GM19043 (cell line): ENCODE results near the gene SVOPL.

Experiments used
- ATAC-seq: cut with Tn5 transposase; IDR thresholded peaks from one replicate; pipeline ENCODE4 v1.9.1; 2021; ENCODE audit warnings: low read depth; ENCODE audit not compliant: unreplicated experiment

SVOPL gene

DNA sequence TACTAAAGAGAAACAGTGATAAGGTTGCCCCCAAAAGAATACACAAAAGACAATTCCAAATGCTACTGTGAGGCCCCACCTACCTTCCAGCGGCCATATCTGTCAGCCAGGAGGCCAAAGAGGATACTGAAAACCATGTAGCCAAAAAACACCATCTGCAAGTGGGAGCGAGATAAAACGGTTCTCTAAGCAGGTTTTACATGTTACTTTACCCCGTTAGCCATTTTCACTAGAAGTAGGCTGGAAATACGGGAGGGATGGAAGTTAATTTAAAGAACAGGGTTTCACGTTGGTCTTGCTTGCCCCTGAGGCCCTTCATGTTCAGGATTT is 38.2 kb downstream of the SVOPL start:
- no peak for ATAC-seq

DNA sequence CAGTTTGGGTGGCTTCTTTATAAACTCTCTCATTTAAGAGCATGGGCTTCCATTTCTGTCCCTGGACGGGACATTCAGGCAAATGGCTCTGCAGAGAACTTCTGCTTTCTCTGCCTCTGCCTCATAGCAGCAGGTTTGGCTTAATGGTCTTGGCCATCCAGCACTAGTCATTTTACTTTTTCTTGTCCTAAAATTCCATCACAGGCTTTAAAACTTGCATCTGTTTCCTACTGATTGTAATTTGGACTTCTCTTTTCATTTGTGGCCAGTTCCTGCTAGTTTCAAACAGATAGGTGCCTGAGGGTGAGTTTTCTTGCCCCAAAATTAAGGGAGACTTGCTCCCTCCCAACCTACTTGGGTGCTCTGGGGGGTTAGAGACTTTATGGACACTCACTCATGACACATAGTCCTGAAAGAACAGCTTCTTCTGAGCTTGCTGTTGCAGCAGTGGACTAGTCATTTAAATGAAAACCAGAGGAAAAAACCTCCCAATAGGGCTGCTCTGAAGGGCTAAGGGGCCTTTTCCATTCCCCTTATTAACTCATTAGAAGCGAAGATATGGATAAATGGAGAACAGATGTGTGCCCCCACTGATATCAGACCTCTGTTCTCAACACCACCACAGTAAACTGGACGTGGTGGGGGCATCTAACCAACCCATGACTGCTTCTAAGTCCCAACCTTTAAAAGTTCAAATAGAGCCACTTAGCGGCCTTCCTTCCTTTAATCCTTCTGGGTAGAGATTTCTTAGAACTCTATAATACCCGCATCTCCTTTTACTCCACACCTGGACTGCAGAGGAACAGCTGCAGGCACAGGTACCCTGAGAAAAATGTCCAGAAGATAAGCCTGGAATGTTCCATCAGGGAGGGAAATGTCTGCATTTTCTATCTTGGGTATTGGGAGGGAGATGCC is 38.8 kb downstream of the SVOPL start:
- no peak for ATAC-seq

DNA sequence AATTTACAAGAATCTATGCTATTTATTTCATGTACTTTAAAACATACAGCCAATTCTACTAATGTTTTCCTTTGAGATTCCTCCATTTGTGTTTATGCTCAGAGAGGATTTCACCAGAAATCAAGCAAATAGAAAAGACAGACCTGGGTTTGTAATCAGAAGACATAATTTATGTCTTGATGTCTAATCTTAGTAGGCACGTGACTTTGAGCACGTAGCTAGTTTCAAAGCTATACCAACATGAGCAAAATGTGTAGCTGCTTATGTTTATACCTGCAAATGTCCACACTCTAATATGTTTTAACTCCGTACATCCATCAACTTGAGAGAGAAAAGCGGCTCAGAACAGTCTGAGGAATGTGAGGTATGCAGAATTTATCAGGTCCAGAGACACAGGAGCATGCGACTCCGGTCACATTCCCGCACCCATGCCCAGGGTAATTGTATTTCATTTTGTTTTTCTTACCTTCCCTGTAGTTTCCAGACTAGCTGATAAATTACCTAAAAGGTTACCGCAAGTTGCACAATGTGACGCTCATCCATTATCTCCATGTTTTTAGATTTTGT is 40.0 kb downstream of the SVOPL start:
- ATAC-seq = no peak

DNA sequence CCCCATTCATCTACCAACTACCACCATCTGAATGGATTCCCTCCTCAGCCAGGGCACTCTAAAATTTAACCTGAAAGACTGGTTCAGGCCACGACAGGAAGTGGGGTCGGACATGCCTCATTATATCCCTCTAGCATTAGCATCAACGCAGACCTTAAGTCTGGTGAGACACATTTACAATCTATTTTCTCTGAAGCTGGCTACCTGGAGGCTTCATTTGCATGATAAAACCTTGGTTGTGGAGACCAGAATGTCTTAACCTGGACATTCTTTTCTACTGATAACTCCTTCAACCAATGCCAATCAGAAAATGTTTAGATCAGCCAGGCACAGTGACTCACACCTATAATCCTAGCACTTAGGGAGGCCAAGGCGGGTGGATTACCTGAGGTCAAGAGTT is 42.3 kb downstream of the SVOPL start:
- ATAC-seq = no peak

DNA sequence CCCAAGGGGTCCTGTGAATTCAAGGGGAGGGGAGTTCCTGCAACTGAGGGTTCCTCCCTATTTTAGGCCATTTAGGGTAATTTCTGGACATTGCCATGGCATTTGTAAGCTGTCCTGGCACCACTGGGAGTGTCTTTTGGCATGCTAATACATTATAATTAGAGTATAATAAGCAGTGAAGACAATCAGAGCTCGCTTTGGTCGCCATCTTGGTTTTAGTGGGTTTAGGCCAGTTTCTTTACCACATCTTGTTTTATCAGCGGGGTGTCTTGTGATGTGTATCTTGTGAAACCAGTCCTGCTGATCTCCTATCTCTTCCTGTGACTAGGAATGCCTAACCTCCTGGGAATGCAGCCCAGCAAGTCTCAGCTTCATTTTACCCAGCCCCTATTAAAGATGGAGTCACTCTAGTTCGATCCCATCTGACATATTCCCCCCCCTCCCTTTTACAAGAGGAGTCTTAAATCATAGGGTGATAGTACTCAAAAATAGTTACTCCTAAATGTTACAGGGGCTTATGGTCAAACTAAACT is 43.2 kb downstream of the SVOPL start:
- no peak for ATAC-seq

DNA sequence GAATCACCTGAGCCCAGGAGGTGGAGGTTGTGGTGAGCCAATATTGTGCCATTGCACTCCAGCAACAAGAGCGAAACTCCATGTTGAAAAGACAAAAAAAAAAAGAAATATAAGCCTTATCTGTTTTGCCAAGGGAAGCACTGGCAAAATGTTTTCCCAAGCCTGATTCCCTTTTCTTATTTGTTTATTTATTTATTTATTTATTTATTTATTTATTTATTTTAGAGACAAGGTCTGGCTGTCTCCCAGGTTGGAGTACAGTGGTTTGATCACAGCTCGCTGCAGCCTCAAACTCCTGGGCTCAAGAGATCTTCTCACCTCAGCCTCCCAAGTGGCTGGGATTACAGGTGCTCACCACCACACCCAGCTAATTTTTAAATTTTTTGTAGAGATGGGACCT is 44.2 kb downstream of the SVOPL start:
- ATAC-seq = no peak

DNA sequence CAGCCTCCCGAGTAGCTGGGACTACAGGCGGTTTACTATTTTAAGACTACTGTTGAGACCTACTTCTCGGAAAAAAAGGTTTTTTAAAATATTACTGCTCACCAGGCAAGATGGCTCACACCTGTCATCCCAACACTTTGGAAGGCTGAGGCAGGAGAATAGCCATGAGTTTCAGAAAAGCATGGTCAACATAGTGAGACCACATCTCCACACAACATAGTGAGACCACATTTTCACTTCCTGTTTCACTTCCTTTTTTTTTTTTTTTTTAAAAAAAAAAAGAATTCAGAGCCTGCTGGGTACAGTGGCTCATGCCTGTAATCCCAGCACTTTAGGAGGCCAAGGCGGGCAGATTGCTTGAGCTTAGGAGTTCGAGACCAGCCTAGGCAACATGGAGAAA is 46.5 kb downstream of the SVOPL start:
- ATAC-seq = no peak

DNA sequence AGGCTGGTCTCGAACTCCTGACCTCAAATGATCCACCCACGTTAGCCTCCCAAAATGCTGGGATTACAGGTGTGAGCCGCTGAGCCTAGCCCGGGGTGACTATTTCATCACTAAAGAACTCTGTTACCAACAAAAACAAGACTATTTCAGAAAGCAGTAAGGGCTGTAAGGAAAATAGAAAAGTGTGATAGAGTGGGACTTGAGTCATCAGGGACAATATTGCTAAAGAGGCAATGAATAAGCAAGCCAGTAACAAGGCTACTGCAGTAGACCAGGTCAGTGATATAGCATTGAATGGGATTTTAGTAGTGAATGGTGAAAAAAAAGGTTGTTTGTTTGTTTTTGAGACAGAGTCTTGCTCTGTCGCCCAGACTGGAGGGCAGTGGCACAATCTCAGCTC is 51.7 kb downstream of the SVOPL start:
- no peak for ATAC-seq

DNA sequence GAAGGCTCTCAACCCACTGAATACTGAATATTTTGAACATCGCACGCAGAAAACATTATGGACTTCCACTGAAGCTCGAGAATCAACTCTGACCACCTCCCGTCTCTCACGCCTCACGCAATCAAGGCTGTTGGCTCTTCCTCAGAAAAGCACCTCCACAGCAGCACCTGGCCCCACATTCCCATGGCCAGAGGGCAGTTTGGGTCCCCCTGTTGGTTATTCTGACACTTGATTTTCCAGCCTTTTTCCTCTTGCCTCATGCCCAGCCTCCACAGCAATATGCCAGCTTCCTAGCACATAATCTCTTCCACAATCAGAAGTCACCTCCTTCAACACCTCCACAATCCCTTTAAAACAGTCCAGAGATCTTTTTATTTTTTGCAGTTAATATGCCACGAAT is 55.9 kb downstream of the SVOPL start:
- no peak for ATAC-seq

DNA sequence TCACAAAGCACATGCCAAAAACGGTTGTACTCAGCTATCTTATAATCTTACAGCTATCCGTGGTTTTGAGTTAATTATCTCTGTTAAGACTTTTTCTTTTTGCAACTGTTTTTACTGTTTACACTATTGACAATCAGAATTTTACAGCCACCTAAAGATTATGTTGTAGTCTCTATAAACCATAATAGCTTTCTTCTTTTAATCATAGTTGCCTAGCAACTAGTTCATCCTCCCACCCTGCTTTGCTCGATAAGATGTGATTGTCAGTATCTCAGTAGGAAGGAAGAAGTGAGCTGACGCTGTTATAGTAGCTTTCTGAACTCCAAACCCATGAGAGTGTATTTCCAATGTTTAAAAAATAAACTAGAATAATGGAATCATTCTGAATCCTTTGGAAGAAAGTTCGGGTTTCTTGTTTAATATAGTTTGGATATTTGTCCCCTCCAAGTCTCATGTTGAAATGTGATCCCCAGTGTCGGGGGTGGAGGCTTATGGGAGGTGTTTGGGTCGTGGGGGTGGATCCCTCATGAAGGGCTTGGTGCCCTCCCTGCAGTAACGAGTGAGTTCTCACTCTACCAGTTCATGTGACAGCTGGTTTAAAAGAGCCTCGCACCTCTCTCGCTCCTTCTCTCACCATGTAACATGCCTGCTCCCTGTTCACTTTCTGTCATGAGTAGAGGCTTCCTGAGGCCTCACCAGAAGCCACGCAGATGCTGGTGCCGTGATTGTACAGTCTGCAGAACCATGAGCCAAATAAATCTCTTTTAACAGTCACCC is 68.1 kb downstream of the SVOPL start:
- ATAC-seq = no peak

DNA sequence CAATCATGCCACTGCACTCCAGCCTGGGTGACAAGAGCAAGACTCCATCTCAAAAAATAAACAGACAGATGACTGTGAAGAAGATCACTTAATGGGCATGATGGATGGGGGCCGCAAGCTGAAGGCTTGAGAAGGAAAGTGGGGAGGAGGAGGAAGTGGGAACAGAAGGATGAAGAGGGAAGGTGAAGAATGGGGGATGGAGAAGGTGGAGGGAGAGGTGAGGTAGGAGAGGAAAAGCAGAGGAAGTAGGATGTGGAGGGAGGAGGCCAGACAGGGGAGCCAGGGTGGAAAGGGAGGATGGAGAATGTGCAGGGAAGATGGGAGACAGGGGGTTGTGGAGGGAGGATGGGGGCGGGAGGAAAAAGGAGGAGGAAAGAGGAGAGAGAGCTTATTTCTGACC is 68.8 kb downstream of the SVOPL start:
- ATAC-seq = no peak

DNA sequence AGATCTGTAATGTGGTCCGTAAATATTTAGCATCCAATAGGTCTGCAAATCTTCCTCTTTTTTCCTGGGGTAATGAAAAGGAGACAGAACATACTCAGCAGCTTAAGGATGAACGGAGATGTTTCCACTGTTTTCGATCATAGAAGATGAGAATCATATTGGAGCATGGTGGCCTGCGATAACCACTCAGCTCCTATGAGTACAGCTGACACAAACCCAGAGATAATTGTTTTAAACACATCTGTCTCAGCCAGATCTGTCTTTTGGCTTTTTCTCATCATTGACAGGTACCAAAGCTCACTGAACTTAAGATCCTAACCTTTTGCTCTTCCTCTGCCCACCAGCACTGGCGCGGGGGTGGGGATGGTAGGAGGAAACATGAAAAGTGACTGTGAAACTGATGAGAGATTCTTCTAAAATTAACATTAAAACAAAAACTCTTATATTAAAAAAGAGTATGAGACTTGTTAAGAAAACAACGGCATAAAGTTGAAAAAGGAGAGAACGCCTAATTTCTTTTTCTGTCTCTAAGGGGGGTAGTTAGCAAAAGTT is 71.0 kb downstream of the SVOPL start:
- ATAC-seq = no peak

DNA sequence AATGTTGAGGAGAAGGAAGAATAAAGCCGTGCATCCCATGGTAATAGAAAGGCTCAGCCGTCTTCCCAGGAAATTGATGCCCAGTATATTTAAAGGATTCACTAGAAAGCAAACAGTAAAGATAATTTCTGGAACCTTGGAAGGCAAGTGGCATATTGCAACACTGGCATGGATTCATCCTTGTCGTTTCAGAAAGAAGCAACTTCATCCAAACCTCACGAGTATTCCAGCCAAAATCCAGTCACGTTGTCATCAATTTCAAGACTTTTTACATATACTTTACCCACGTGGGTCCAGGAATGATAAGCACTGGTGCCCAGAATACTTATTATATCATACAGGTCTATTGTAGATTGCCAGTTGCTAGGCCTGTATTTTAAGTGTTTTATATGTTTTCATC is 73.8 kb downstream of the SVOPL start:
- no peak for ATAC-seq

DNA sequence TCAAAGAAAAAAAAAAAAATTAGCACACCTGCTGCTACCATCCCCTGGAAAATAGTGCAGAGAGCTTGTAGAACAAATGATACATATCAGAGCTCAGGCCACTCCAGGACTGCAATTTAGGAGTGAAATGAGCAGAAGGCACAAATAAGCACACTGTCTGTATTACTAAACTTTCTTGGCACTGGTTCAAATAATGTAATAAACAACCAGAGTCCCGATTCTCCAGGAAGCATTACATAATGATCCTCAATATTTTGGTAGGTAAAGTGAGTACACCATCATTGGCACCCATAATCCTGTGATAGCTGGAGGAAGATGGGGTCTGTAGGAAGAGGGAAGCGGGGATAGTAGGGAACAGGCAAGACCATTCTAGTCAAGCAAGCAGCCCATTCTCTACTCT is 74.3 kb downstream of the SVOPL start:
- ATAC-seq = no peak

DNA sequence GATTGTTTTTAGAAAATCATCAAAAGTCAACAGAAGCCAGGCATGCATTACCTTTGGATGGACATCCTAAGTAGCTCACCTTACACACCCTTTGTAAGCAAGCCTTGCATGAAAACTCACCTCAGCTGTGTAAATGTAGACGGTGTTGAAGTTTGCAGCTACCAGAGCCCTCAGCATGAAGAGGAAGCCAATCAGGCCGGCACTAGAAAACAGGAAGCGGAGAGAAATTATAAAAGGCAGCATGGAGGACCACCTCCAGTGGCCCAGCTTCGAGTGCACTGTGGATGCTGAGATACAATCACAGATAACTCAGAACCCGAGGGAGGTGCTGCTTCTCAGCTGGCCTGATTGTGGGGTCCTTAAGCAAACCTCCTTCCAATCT is 75.3 kb downstream of the SVOPL start:
- peak; percentile 55 for ATAC-seq

DNA sequence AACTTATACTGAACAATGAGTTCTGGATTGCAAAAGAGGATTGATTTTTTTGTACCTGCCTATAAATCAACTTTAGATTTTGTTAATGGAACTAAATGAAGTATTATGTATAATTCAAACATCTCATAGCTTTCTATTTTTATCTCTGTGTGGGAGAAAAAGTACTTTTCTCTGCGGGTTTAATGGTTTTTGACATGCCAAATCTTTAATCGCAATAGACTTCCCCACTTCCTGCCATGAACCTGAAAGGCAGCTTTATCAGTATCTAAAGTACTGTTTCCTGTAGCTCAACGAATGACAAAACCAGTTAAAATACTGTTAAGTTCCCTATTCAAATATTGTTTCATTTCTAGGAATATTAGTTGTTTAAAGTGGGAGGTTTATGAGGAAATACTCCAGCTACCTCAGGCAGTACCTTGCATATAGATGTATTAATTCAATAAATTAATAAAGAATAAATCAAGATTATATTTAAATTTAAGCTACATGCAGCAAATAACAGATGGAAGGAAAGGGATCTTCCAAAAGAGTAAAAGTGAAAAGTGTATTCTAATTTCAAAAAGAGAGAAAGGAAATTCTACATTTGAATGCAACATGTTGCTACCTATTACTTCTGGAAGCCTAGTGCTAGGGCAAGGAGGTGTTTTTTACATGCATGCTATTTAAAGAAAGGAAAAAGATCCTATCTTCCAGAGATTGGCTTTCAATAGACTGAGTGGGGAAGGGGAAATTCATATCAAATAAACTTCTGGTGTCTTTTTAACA is 75.9 kb downstream of the SVOPL start:
- peak; percentile 5 for ATAC-seq

DNA sequence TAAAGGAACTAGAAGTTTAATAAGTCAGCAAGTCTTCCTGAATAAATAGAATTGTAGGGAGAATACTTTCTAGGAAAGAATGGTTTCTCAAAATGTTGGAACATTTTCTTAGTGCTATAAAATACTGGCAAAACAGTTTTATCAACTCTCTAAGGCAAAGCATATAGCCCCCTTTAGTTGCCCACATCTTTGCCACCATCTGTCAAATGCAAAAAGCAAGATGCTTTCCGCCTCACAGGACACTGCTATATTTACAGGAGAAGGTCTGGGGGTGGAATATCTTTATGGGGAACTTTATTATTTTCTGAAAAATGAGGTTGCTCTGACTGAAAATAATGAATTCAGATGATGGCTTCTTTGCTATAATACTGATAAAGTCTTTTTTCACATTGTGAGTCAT is 78.3 kb downstream of the SVOPL start:
- ATAC-seq = no peak

DNA sequence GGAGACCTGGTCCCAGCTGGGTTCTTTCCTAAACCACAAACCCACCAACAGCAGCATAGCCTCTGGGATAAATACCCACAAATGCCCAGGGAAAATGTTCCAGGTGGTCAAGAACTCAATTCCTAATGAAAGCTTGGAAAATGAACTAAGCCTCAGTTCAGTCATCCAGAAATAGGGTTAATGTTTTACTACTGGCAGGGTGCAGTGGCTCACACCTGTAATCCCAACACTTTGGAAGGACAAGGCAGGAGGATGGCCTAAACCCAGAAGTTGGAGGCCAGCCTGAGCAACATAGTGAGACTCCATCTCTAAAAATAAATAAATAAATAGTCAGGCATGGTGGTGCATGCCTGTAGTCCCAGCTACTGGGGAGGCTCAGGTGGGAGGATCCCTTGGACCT is 82.2 kb downstream of the SVOPL start:
- no peak for ATAC-seq

DNA sequence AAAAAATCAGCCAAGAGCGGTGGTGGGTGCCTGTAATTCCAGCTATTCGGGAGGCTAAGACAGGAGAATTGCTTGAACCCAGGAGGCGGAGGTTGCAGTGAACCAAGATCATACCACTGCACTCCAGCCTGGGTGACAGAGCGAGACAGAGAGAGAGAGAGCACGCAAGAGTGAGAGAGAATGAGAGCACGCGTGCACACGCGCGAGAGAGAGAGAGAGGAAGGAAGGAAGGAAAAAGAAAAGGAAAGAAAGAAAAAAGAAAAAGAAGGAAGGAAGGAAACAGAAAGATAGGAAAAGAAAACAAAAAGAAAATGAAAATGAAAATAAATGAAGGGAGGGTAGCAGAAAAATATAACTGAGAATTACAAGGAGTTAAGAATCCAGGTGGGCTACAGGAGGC is 82.7 kb downstream of the SVOPL start:
- no peak for ATAC-seq

DNA sequence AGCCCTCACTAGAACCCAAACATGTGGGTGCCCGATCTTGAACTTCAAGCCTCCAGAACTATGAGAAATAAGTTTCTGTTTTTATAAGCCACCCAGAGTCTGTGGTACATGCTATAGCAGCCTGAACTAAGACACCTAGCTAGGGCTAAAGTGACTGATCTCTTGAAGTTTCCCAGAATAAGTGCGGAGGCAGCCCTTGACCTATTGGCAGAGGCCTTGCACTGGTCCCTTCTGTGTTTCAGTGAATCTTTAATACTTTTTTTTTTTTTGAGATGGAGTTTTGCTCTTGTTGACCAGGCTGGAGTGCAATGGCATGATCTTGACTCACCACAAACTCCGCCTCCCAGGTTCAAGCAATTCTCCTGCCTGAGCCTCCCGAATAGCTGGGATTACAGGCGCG is 85.1 kb downstream of the SVOPL start:
- no peak for ATAC-seq

DNA sequence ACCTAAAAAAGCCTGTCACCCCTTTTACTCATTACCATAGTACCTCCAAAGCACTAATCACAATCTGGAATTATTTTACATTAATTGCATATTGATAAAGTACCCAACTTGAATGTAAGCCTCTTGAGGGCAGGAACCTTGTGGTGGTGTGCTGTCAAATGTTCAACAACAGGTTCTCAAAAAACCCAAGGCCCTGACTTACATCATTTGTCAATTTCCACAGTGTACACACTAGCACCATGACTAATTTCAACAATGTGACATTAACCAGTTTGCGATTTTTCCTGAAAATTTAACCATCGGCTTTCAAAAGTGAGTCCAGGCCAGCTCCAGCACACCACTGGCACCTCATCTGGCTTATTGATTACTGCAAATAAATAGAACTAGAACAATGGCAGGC is 87.5 kb downstream of the SVOPL start:
- ATAC-seq = no peak
